GM12891 (cell line): ENCODE results near the gene TRIP12.
"Not testable (repeated sequence)": the region's sequence is repeated elsewhere in the genome, so short reads cannot be mapped to it uniquely, and the experiment has no call there.

Source experiments
- DNase-seq: peaks from one replicate; pipeline ENCODE4 v3.0.0; 2011; ENCODE audit warnings: low spot score; ENCODE audit not compliant: insufficient read length
- FAIRE-seq: peaks from 2 replicates; lab custom pipeline; 2011; peaks lifted over from hg19 to GRCh38; lab: Jason Lieb, UNC
- PAX5 ChIP-seq: IDR thresholded peaks from 2 replicates; pipeline ENCODE4 v1.6.1; 2011; ENCODE audit warnings: low read length, moderate library complexity, mild to moderate bottlenecking; ENCODE audit not compliant: insufficient read depth, severe bottlenecking
- POLR2A ChIP-seq: IDR thresholded peaks from 2 replicates; pipeline ENCODE4 v1.6.1; 2011; ENCODE audit warnings: low read depth, low read length, control low read depth
- POLR2AphosphoS5 ChIP-seq: IDR thresholded peaks from 2 replicates; pipeline ENCODE4 v1.6.1; 2011; ENCODE audit warnings: low read depth, low read length, control low read depth
- POU2F2 ChIP-seq: IDR thresholded peaks from 2 replicates; pipeline ENCODE4 v1.6.1; 2011; ENCODE audit warnings: low read depth, mild to moderate bottlenecking, control low read depth, low read length, moderate library complexity
- SPI1 ChIP-seq: IDR thresholded peaks from 2 replicates; pipeline ENCODE4 v1.6.1; 2011; ENCODE audit warnings: low read depth, low read length, control low read depth
- TAF1 ChIP-seq: IDR thresholded peaks from 2 replicates; pipeline ENCODE4 v1.6.1; 2011; ENCODE audit warnings: low read depth, low read length, control low read depth

Gene TRIP12

GRCh38 chr2:229849073-229849472, 72.7 kb downstream of the TRIP12 start:
- no peak for DNase-seq
- FAIRE-seq: peak; percentile 40
- TF ChIP-seq PAX5 (no peak), POU2F2 (no peak), SPI1 (no peak), POLR2AphosphoS5 (no peak), TAF1 (no peak), POLR2A (no peak)

- no peak for FAIRE-seq
- no peak for DNase-seq
- TF ChIP-seq POU2F2 (no peak), SPI1 (no peak), PAX5 (no peak), POLR2A (no peak), TAF1 (no peak), POLR2AphosphoS5 (no peak)
Measured at GRCh38 chr2:229843613-229844012, 78.2 kb downstream of the TRIP12 start.

GRCh38 chr2:229838729-229839128, 83.1 kb downstream of the TRIP12 start:
- TF ChIP-seq POLR2AphosphoS5: no peak
- TF ChIP-seq PAX5: no peak
- no peak for TF ChIP-seq POLR2A
- TF ChIP-seq SPI1: no peak
- no peak for TF ChIP-seq TAF1
- no peak for TF ChIP-seq POU2F2
- DNase-seq: no peak
- FAIRE-seq: peak; percentile 71

GRCh38 chr2:229836847-229837246, 85.0 kb downstream of the TRIP12 start:
- FAIRE-seq: no peak
- no peak for DNase-seq
- TF ChIP-seq SPI1: no peak
- no peak for TF ChIP-seq TAF1
- TF ChIP-seq POLR2AphosphoS5: no peak
- no peak for TF ChIP-seq POLR2A
- no peak for TF ChIP-seq POU2F2
- no peak for TF ChIP-seq PAX5

- FAIRE-seq (no peak), DNase-seq (no peak)
- no peak for TF ChIP-seq POU2F2
- TF ChIP-seq SPI1: no peak
- TF ChIP-seq POLR2AphosphoS5: no peak
- TF ChIP-seq TAF1: no peak
- no peak for TF ChIP-seq POLR2A
- no peak for TF ChIP-seq PAX5
Measured at GRCh38 chr2:229835596-229836283, 86.1 kb downstream of the TRIP12 start.

GRCh38 chr2:229834368-229834767, 87.4 kb downstream of the TRIP12 start:
- DNase-seq, FAIRE-seq: not testable (repeated sequence)

- TF ChIP-seq PAX5 (peak; percentile 63), TAF1 (no peak)
- DNase-seq (no peak), FAIRE-seq (no peak)
Measured at GRCh38 chr2:229832510-229832898, 89.3 kb downstream of the TRIP12 start.

- no peak for TF ChIP-seq PAX5
- TF ChIP-seq POLR2AphosphoS5: no peak
- no peak for TF ChIP-seq SPI1
- TF ChIP-seq TAF1: no peak
- TF ChIP-seq POU2F2: no peak
- TF ChIP-seq POLR2A: no peak
- DNase-seq (no peak), FAIRE-seq (no peak)
Measured at GRCh38 chr2:229831805-229832509, 89.9 kb downstream of the TRIP12 start.

GRCh38 chr2:229825476-229825875, 96.3 kb downstream of the TRIP12 start:
- TF ChIP-seq POLR2A (no peak), PAX5 (no peak), POU2F2 (no peak)
- DNase-seq (no peak), FAIRE-seq (peak; percentile 57)

GRCh38 chr2:229821316-229821715, 100.5 kb downstream of the TRIP12 start:
- TF ChIP-seq POLR2AphosphoS5 (no peak), TAF1 (no peak), POU2F2 (no peak), POLR2A (no peak), PAX5 (no peak)

GRCh38 chr2:229818230-229818629, 103.6 kb downstream of the TRIP12 start:
- no peak for DNase-seq
- TF ChIP-seq POLR2A: no peak
- FAIRE-seq: no peak

More at GRCh38 chr2:229821316-229821715, 100.5 kb downstream of the TRIP12 start:
- DNase-seq (no peak), FAIRE-seq (peak; percentile 55)
